ENCODE results near the gene TP53I11.

DNA sequence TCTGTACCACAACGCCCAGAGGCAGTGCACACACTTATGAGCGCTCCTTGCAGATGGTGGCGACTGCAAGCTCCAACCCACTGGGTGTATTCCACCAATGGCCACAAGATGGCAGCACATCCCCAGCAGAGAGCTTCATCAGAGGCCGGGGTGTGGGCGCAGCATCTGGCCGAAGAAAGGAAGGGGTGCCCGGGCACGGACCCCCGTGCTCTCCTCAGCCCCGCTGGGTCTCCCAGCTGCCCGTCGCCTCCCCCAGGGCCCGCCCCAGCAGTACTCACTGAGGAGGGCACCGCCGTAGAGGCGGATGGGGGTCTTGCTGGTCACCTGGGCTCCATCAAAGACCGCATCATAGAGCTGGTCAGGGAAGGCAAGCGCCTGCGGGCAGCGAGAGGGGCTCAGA lies 14.2 kb downstream of the TP53I11 start:
- no peak for TF ChIP-seq EZH2 (IDR thresholded peaks at IDR 0.05; ENCODE audit: low read depth, unreplicated experiment)
- TF ChIP-seq, protein P1, sequence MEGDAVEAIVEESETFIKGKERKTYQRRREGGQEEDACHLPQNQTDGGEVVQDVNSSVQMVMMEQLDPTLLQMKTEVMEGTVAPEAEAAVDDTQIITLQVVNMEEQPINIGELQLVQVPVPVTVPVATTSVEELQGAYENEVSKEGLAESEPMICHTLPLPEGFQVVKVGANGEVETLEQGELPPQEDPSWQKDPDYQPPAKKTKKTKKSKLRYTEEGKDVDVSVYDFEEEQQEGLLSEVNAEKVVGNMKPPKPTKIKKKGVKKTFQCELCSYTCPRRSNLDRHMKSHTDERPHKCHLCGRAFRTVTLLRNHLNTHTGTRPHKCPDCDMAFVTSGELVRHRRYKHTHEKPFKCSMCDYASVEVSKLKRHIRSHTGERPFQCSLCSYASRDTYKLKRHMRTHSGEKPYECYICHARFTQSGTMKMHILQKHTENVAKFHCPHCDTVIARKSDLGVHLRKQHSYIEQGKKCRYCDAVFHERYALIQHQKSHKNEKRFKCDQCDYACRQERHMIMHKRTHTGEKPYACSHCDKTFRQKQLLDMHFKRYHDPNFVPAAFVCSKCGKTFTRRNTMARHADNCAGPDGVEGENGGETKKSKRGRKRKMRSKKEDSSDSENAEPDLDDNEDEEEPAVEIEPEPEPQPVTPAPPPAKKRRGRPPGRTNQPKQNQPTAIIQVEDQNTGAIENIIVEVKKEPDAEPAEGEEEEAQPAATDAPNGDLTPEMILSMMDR (conservative IDR thresholded peaks at IDR 0.05; ENCODE audit: low read depth in 2 of 2), result peak; percentile 84 to 95
- TF ChIP-seq, protein P2, sequence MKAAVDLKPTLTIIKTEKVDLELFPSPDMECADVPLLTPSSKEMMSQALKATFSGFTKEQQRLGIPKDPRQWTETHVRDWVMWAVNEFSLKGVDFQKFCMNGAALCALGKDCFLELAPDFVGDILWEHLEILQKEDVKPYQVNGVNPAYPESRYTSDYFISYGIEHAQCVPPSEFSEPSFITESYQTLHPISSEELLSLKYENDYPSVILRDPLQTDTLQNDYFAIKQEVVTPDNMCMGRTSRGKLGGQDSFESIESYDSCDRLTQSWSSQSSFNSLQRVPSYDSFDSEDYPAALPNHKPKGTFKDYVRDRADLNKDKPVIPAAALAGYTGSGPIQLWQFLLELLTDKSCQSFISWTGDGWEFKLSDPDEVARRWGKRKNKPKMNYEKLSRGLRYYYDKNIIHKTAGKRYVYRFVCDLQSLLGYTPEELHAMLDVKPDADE (IDR thresholded peaks at IDR 0.05), result no peak
- TF ChIP-seq EZH2phosphoT487 (IDR thresholded peaks at IDR 0.05; ENCODE audit: unreplicated experiment), result no peak
- no peak for TF ChIP-seq POLR2AphosphoS5 (IDR thresholded peaks at IDR 0.05; ENCODE audit: low read depth)
- TF ChIP-seq ZNF331 (CRISPR knock-in tag; IDR thresholded peaks at IDR 0.05; ENCODE audit: low read depth), result no peak
- TF ChIP-seq, protein P3, sequence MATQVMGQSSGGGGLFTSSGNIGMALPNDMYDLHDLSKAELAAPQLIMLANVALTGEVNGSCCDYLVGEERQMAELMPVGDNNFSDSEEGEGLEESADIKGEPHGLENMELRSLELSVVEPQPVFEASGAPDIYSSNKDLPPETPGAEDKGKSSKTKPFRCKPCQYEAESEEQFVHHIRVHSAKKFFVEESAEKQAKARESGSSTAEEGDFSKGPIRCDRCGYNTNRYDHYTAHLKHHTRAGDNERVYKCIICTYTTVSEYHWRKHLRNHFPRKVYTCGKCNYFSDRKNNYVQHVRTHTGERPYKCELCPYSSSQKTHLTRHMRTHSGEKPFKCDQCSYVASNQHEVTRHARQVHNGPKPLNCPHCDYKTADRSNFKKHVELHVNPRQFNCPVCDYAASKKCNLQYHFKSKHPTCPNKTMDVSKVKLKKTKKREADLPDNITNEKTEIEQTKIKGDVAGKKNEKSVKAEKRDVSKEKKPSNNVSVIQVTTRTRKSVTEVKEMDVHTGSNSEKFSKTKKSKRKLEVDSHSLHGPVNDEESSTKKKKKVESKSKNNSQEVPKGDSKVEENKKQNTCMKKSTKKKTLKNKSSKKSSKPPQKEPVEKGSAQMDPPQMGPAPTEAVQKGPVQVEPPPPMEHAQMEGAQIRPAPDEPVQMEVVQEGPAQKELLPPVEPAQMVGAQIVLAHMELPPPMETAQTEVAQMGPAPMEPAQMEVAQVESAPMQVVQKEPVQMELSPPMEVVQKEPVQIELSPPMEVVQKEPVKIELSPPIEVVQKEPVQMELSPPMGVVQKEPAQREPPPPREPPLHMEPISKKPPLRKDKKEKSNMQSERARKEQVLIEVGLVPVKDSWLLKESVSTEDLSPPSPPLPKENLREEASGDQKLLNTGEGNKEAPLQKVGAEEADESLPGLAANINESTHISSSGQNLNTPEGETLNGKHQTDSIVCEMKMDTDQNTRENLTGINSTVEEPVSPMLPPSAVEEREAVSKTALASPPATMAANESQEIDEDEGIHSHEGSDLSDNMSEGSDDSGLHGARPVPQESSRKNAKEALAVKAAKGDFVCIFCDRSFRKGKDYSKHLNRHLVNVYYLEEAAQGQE (IDR thresholded peaks at IDR 0.05; ENCODE audit: unreplicated experiment), result no peak

Data from GM23338 (cell line).